ENCODE results near the gene ITGB8.

ITGB8 gene

GRCh38 chr7:20307119-20307518, 23.6 kb upstream of the ITGB8 start:
- DNase-seq (ENCODE audit: low read depth in 2 of 3, low spot score in 2 of 3), result no peak

- no peak for DNase-seq (ENCODE audit: low read depth in 2 of 3, low spot score in 2 of 3)
These were observed 22.8 kb upstream of the ITGB8 start for GRCh38 chr7:20307901-20308300.

GRCh38 chr7:20310301-20310700, 20.4 kb upstream of the ITGB8 start:
- no peak for DNase-seq (ENCODE audit: low read depth in 2 of 3, low spot score in 2 of 3)

GRCh38 chr7:20310963-20311742, 19.5 kb upstream of the ITGB8 start:
- no peak for DNase-seq (ENCODE audit: low read depth in 2 of 3, low spot score in 2 of 3)

- DNase-seq (ENCODE audit: low read depth in 2 of 3, low spot score in 2 of 3), result no peak
These were observed 19.0 kb upstream of the ITGB8 start for GRCh38 chr7:20311743-20312042.

- DNase-seq (ENCODE audit: low read depth in 2 of 3, low spot score in 2 of 3), result no peak
These were observed 18.1 kb upstream of the ITGB8 start for GRCh38 chr7:20312562-20312961.

GRCh38 chr7:20313626-20314025, 17.1 kb upstream of the ITGB8 start:
- DNase-seq (ENCODE audit: low read depth in 2 of 3, low spot score in 2 of 3), result no peak

- DNase-seq (ENCODE audit: low read depth in 2 of 3, low spot score in 2 of 3), result no peak
These were observed 16.5 kb upstream of the ITGB8 start for GRCh38 chr7:20314198-20314597.

- DNase-seq (ENCODE audit: low read depth in 2 of 3, low spot score in 2 of 3), result no peak
These were observed 14.0 kb upstream of the ITGB8 start for GRCh38 chr7:20316706-20317105.

GRCh38 chr7:20317413-20317812, 13.3 kb upstream of the ITGB8 start:
- DNase-seq (ENCODE audit: low read depth in 2 of 3, low spot score in 2 of 3), result no peak

- DNase-seq (ENCODE audit: low read depth in 2 of 3, low spot score in 2 of 3), result no peak
These were observed 11.8 kb upstream of the ITGB8 start for GRCh38 chr7:20318933-20319332.

GRCh38 chr7:20320322-20320721, 10.4 kb upstream of the ITGB8 start:
- DNase-seq (ENCODE audit: low read depth in 2 of 3, low spot score in 2 of 3), result no peak

GRCh38 chr7:20320786-20321185, 9.9 kb upstream of the ITGB8 start:
- DNase-seq (ENCODE audit: low read depth in 2 of 3, low spot score in 2 of 3), result no peak

GRCh38 chr7:20323595-20323994, 7.1 kb upstream of the ITGB8 start:
- DNase-seq (ENCODE audit: low read depth in 2 of 3, low spot score in 2 of 3), result no peak

GRCh38 chr7:20326342-20326741, 4.4 kb upstream of the ITGB8 start:
- no peak for DNase-seq (ENCODE audit: low read depth in 2 of 3, low spot score in 2 of 3)

- no peak for DNase-seq (ENCODE audit: low read depth in 2 of 3, low spot score in 2 of 3)
These were observed 3.6 kb upstream of the ITGB8 start for GRCh38 chr7:20327055-20327454.

- DNase-seq (ENCODE audit: low read depth in 2 of 3, low spot score in 2 of 3), result no peak
These were observed 2.7 kb upstream of the ITGB8 start for GRCh38 chr7:20328027-20328426.

GRCh38 chr7:20328692-20329091, 2.0 kb upstream of the ITGB8 start:
- DNase-seq (ENCODE audit: low read depth in 2 of 3, low spot score in 2 of 3), result no peak

- no peak for DNase-seq (ENCODE audit: low read depth in 2 of 3, low spot score in 2 of 3)
These were observed 1.1 kb upstream of the ITGB8 start for GRCh38 chr7:20329389-20330238.

- DNase-seq (ENCODE audit: low read depth in 2 of 3, low spot score in 2 of 3), result peak; percentile 2 to 15 (median 10)
These were observed 519 bp downstream of the ITGB8 start for GRCh38 chr7:20330928-20331909.
